GM19035 (cell line): ENCODE measurements around the gene KCNH8.

ENCODE experiments used
- ATAC-seq: cut with Tn5 transposase; IDR thresholded peaks from one replicate; pipeline ENCODE4 v1.9.1; 2021; ENCODE audit not compliant: unreplicated experiment

KCNH8 gene

DNA sequence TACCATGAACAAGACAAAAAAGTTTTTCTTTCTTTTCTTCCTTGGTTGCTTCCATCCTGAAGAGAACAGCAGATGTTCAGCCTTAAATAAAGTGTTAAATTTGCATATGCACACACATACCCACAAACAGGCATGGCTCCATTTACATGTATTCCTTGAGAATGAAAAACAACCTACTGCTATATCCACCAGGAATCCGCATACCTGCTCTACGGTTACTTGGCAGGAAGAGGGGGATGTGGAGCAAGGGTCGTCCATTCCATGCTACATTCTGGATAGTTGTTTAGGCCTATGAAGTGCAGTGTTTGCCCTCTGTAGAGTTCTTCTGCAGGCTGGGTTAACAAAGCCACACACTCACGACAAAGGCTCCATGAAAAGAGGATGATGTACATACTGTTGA is 322.8 kb downstream of the KCNH8 start:
- no peak for ATAC-seq

DNA sequence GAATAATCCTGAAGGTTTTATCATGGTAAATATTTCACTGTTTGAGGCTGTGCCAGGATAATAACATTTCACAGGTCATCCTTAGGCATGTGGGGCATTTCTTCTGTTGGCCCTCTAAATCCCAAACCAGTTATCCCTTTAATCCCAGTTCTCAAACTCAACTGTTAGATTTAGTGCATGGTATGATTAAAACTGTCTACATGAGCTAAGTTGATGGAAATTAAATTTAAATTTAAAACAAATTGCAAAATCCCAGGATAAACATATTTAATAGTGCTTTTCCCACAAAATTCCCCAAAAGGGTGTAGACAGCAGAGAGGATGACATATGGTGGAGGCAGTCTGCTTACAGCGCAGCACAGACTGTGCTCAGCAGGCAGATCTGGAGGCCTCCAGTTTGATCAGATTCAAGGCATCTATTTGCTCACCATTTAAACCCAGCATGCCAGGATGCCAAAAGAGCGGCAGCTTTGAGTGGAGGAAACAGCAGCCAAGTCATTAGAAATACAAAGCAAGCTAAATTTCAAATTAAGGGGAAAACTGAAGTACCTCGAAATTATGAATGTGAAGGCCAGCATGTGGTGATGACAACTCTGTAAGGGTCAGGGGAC is 325.8 kb downstream of the KCNH8 start:
- ATAC-seq: no peak

DNA sequence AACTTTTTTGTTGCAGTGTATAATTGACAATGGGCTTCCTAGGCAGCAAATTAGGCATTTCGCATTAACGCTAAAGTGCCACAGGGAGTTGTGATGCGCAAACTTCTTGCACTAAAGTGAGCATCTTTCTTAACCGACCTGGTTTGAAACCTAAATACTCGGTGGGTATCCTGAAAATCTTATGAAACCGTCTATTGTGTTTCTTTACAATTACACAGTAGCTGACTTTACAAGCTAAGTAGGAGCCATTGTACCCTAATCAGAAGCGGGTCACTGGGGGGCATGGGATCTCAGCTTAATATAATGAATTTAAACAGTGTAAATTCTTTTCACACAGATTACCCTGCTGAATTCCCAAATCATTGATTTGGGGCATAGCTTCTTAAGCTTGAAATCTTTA is 328.0 kb downstream of the KCNH8 start:
- ATAC-seq: no peak

DNA sequence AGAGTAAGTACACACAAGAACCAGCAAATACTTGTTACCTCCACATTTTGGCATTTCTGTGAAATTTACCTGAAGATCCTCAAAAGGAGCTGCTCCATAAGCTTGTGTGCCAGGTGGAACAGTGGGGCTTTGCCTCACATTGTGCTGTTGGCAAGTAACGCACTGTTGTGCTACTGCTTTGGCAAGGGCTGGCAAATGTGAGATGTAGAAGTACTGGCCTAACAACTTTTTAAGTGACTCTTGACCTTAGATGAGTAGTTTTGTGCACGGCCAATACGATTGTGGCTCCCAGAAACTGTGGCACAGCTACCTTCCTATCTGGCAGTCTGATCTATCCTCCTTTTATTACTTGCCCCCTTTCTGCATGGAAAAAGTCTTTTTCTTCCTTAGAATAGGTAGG is 337.0 kb downstream of the KCNH8 start:
- ATAC-seq: no peak

DNA sequence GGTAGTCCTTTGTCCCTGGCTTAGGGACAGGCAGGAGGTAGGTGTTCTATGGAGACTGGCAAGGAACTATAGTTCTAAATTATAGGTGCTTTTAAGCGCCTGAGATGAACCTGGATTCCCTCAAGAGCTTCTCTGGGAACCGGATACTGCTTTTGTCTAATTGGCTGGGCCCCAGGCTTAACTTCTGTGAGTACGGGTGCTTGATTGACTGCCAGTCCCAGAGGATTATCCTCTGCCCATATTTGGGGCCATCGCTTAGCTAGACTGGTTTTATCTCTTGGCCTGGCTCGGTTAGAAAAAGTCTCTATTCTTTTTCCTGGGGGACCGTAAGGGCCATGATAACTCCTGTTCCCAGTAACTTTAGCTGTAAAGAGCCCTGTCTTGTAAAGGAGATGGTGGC is 339.1 kb downstream of the KCNH8 start:
- ATAC-seq: no peak

DNA sequence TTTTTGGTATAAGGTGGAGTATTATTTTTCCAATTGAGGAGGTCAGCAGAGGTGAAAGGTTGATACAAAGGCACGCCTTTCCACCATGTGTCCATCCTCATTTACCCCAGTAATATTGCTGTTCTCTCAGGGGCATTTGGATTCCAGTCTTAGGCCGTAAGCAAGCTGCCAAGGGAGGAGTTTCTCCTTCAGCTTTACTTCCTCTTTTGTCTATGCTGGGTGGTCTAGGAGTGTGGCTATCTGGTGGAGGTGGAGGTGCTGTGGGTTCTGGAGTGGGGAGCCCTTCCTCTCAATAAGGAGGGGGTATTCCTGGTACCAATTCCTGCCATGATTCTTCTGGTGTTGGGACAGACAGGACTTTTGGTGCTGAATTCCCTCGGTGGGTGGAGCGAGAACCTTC is 340.6 kb downstream of the KCNH8 start:
- no peak for ATAC-seq

DNA sequence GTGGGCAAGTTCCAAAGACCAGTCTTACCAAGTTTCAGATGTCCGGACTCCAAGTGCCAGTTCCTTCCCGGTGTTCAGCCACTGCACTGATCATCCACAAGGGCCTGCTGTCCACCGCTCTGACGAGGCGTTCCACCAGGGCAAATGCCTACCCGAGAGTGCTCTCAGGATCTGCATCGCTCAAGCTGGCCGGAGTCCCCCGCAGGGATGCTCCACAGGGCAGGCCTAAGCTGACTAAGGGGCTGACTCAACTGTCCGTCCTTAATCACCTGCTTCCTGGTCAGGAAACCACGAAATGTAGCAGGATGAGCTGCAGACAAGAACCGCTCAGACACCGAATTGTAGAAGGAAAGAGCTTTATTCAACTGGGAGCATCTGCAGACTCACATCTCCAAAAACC is 341.6 kb downstream of the KCNH8 start:
- no peak for ATAC-seq

DNA sequence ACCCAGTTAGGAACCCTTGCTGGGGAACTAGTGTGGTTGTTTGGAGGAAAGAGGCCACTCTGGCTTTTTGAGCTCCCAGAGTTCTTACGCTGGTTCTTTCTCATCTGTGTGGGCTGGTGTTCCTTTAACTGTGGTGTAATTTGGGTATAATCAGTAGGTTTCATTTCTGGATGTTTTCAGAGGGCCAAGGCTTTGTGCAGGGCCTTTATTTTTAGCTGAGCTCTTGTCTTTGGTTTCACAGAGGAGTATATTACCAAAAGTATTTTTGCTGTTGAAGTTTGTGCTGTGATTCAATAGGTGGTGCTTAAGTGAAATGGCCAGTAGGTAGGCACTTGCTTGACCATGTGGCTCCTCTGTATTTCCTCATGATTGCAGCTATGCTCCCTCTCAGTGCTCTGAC is 357.9 kb downstream of the KCNH8 start:
- no peak for ATAC-seq

DNA sequence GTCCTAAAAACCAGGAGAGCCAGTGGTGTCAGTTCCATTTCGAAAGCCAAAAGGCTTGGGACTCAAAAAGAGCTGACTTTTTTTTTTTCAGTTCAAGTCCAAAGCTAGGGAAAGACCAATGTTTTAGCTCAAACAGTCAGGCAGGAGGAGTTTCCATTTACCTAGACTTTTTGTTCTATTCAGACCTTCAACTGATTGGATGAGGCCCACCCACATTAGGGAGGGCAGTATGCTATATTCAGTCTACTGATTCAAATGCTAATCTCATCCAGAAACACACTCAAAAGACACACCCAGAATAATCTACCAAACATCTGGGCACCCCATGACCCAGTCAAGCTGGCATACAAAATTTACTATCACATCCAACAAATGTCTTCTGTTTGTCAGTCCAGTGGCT is 374.0 kb downstream of the KCNH8 start:
- ATAC-seq: no peak

DNA sequence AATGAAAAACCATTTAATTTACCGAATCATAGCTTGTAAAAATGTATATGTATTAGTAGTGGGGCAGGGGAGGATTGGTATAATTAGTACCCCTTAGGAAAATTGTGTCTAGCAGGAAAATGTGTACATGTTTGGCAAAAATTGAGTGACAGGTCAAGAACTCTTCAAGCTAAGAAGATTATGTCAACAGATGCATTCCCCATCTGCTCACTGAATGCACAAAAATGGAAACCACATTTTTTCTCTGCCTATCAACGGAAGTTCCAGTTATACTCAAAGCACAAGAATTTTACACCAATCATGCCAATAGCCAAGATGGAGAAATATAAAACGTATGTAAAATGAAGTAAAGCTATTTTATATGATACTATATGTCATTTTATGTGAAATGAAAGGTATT is 377.8 kb downstream of the KCNH8 start:
- no peak for ATAC-seq

DNA sequence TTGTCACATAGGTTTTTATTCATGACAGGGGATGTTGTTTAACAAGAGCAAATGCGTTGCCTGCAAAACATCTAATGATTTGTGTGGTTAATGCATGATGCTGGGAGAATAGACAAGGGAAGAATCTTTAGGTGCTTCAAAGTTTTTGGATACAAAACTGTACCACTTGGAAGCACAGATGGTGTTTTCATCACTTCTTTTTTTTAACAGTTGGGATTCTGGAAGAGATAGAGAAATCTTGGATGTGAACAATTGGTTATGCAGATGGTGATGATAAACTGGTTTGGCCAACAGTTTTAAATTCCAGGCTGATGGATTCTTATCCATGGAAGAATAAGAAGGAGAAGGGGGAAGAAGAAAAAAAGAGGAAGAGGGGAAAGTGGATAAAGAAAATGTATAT is 379.4 kb downstream of the KCNH8 start:
- ATAC-seq: no peak

DNA sequence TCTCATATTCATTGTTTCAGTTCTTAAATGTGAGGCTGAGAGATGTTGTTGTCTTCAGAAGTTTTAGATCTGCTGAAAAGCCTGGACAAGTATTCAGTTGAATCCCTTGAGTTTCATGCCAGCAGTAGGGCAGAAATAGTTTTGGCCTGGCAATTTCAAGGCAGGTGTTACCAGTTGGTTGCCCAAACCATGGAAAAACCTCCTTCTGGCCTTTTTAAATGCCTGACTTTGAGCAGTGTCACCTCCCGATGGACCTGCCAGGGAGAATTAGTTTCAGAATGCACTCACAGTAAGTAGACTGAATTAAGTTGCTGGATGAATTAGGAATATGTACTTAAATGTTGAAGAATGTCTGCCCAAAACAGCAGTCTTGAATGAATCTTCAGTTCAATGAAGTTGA is 383.1 kb downstream of the KCNH8 start:
- ATAC-seq: no peak

DNA sequence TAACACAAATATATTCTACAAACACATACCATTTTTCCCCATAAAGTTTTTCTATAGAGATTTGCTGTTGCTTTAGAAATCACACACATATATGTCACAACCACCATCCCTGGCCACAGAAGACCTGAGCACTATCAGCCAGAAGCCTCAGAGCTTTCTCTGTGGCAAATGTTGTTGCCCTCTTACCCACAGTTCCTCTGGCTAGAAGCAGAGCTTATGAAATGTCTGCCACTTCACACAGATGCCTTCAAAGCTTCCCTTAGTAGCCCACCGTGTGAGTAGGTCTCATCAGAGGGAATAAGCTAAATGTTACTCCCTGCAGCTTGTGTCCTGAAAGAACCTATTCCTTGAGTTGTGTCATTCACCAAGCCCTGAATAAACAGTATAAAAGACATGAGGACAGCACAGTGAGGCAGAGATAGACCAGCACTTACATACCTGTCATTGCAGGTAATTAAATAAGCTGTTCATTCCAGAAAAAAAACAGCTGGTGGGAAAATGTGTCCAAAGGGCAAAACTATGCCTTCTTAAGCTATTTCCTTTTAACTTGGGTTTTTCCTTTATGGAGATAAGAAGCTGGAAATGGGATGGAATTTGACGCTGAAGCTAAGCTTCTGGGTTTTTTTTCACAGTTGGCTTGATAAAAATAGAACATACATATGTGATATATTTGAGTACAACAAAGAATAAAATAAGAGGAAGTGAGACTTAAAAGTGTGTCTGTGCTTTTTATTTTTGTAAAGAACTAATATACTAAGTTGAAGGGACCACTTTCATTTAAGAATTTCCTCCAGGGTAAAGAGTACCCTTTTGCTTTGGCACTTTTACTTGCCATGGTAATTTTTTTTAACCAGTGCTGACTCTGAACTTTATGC is 391.4 kb downstream of the KCNH8 start:
- peak; percentile 70 for ATAC-seq

DNA sequence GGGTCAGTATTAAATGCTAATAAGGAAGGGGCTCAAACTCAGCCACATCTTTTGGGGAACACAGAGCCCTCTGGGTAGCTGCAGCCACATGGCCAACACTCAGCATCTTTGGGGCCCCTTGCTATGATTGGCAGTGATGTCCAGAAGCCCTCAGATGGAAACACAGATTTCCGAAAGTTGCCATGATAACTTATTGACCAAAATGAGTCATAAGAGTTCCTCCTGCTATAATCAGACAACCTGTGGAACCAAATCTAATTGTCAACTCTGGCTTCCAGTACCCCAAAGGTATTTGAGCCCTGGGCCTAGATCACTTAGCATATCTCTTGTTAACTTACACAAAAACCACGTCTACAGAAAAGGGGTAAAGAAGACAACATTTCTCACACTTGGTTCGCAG is 392.2 kb downstream of the KCNH8 start:
- ATAC-seq: peak; percentile 19

DNA sequence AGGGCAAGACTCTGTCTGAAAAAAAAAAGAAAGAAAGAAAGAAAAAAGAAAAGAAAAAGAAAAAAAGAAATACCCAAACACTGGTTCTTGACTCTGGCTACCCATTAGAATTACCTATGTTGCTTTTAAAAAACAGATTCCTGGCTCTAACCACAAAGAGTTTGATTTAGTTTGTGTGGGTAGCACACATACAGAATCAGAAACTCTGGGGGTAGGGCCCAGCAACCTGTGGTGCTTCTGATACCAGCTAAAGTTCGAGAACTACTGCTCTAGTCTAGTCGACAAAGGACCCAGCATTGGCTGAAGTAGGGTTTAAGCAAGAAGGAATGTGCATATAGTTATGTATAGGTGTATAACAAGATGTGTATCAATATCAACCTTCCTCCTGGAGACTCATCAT is 393.0 kb downstream of the KCNH8 start:
- no peak for ATAC-seq

DNA sequence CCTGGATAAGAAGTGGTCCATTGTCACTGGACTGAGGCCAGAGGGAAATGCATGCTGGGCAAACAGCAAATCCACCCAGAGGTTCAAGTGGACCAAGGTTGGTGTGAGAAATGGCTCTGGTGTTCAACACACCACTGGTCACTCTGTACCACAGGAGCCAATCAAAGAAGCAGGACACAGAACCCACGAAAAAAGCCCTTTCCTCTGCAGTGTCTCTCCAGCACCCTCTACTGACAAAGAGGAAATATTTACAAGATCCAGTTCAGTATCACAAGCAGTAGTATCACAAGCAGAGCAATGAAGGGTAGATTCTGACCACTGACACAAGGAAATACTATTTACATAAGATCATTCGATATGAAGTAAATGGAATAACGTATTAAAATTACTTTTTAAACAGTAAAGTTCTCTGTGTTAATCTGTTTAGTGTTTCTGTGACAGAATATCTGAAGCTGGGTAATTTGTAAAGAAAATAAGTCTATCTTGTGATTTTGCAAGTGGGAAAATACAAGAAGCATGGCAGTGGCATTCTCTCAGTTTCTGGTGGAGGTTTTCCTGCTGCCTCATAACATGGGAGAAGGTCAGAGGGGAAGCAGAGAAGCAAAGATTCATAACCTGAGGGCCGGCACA is 395.0 kb downstream of the KCNH8 start:
- ATAC-seq: peak; percentile 60

DNA sequence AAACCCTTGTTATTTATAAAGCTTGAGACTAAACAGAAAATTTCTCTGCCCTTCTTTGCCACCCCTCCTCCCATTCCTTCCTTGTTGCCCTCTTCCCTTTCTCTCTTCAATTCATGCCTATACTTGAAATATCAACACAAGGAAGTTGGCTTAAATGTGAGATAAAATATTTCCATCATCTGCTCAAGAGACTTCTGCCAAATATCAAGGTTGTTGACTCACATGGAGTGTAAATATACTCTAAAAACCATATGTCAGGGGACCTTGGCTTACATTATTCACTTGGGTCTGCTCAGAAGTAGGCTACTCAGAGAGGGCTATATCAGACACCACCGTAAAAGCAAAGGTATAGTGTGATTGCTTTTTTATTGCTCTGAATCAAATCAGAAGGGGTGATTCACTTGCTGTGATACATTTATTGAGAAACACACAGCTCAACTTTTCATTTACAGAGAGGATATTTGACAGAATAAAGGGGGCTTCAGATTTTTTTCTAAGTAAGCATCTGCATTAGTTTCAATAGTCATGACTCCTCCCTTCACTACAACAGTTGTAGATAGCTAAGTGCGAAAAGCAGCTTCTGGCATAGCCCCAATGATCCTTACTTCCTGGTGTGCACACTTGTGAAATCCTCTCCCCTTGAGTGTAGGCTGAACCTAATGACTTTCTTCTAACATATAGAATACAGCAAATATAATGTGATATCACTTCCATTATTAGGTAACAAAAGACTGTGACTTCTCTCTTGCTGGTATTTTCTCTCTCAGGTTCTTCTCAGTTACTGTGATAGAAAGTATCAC is 399.6 kb downstream of the KCNH8 start:
- no peak for ATAC-seq

DNA sequence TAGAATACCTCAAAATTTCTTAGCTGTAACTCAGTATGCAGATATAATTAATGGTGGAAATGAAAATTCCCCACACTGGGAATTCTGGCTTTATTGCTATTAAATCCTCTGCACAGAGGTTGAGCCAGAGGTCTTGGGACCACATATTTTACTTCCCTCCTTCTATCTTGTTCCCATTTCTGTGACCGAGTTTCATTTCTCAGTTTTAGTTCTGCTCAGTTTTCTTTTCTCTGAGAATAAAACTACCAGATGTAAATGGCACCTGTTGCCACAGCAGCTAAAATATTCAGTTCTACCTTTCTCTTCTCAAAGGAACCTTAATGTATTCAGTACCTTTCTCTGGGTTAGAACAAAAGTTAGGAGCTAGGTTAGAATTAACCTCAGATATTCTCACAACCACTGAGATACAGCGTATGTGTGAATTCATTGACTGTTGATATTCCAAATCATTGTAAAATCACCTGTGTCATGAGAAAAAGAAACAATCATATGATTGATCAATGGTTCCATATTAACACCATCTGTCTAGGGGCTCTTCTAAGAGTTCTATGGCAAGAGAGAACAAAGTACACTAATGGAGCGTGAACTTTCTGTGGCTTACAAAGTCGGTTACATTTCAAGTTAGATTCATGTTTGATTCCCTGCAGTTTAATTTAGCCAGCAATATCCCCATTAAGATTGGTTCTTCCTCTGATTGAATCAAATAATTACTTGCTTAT is 411.6 kb downstream of the KCNH8 start:
- ATAC-seq: peak; percentile 95

DNA sequence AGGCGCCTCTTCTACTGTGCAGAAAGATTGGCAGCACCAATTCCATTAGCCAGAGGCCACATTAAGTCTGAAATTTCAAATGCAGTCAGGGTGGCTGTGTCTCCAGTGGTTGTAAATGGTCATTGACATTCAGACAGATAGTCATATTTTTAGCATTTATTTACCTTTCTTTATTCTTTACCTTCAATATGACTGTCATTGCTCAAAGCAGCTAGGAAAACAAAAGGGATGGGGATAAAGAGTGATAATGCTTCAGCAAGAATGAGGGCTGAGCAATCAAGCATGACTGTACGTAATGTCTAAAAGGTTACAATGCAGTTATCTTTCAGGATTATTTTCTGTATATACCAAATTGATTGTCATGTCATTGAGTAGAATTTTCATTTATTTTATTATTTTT is 425.3 kb downstream of the KCNH8 start:
- ATAC-seq: no peak

DNA sequence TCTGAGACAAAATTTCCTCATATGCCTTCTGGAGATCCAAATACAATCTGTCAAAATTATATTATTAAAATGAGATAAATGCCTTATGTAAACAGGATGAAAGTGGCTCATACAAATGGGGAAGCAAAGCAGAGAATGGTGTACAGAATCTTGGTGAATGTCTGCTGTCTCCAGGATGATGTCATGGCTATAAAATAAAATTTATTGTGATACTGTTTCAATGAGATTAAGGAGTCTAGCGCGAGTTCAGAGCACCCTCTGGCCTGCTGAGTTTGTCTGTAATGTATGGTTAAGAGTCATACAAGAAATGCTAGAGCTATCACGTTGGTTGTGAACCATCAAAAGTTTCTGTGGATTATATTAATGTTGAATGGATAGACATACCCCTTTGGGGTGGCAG is 426.0 kb downstream of the KCNH8 start:
- ATAC-seq: no peak

DNA sequence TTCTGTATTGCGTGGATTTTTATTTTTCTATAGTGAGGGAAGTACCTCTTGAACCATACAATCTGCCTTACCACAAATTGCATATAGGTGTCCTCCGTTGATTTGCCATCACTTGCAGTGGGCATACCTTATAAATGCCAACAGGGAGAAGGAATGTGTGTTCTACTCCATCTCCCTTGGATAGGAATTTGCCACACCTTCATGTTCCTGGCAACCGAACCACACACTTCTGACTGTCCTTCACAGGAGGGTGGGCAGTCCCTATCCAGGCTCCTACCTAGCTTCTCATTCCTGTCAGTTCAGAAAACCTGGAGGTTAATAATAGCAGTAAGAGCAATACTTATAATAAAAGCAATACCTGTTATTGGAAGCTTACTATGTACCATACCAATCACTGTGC is 428.0 kb downstream of the KCNH8 start:
- no peak for ATAC-seq
